Daoy (cell line): ENCODE measurements around the gene SRPK3. TPM values are rescaled to one million over a fixed set of nuclear protein-coding genes. Genes with fewer than 3 reads are reported as not detected.

Experiments used
- DNase-seq: peaks from one replicate; pipeline ENCODE4 v3.0.0-alpha.2; 2015; ENCODE audit warnings: low read depth
- total RNA-seq: library from RNA; depleted of rRNA; stranded (reverse); fragments of >200 nt; shearing (Covaris generic); gene quantifications from 2 replicates; pipeline ENCODE4 v1.2.3, GENCODE V29; 2014

Gene SRPK3
- total RNA-seq, 1 experiment from 2014 or later, result 0.11 TPM

- no peak for DNase-seq
Observed at GRCh38 chrX:153770601-153771414, 10.0 kb upstream of the SRPK3 start.

- no peak for DNase-seq
Observed at GRCh38 chrX:153771415-153772315, 9.2 kb upstream of the SRPK3 start.

- no peak for DNase-seq
Observed at GRCh38 chrX:153772316-153773217, 8.3 kb upstream of the SRPK3 start.

GRCh38 chrX:153773218-153773611 is 7.6 kb upstream of the SRPK3 start:
- no peak for DNase-seq

- no peak for DNase-seq
Observed at GRCh38 chrX:153773741-153774575, 6.9 kb upstream of the SRPK3 start.

GRCh38 chrX:153774576-153775292 is 6.1 kb upstream of the SRPK3 start:
- DNase-seq, result no peak

GRCh38 chrX:153775293-153776119 is 5.3 kb upstream of the SRPK3 start:
- DNase-seq, result no peak

- no peak for DNase-seq
Observed at GRCh38 chrX:153776120-153776599, 4.7 kb upstream of the SRPK3 start.

- DNase-seq, result no peak
Observed at GRCh38 chrX:153776611-153777045, 4.2 kb upstream of the SRPK3 start.

GRCh38 chrX:153777261-153778090 is 3.4 kb upstream of the SRPK3 start:
- no peak for DNase-seq

- no peak for DNase-seq
Observed at GRCh38 chrX:153778181-153778580, 2.7 kb upstream of the SRPK3 start.

- no peak for DNase-seq
Observed at GRCh38 chrX:153778684-153779101, 2.1 kb upstream of the SRPK3 start.

- DNase-seq, result no peak
Observed at GRCh38 chrX:153779891-153780677, 757 bp upstream of the SRPK3 start.

GRCh38 chrX:153781428-153782047 is 697 bp downstream of the SRPK3 start:
- peak; percentile 38 for DNase-seq

- DNase-seq, result peak; percentile 24
Observed at GRCh38 chrX:153782313-153782712, 1.5 kb downstream of the SRPK3 start.

- DNase-seq, result no peak
Observed at GRCh38 chrX:153782871-153783270, 2.0 kb downstream of the SRPK3 start.
